MCF 10A (cell line): Measurements from ENCODE around the gene NUBP2. TPM values are rescaled to one million over a fixed set of nuclear protein-coding genes. Genes with fewer than 3 reads are reported as not detected.

Experiments
- BruUV-seq: library from RNA; stranded (reverse); fragments of 400-500 nt; replicated peaks from 2 replicates; lab custom pipeline; 2021; lab: Mats Ljungman, UMichigan
- CTCF ChIA-PET: fragments of 300-600 bp; sonication (Branson Sonifier 250); formaldehyde crosslinking; extraction: SDS; loops from one replicate; lab custom pipeline; 2021; ENCODE audit warnings: antibody characterized with exemption, inconsistent platforms; lab: Yijun Ruan, JAX
- POLR2A ChIA-PET: fragments of 300-600, 350-650 bp; sonication (Branson Sonifier 250); formaldehyde crosslinking; extraction: SDS; loops from one replicate; lab custom pipeline; 2020; ENCODE audit warnings: antibody characterized with exemption, inconsistent platforms; lab: Yijun Ruan, JAX
- DNase-seq: peaks from one replicate; pipeline ENCODE4 v3.0.0-alpha.2; 2018; ENCODE audit not compliant: unreplicated experiment
- H3K27ac Mint-ChIP-seq: one replicate; pipeline ENCODE4 v1.8.0; 2022; ENCODE audit warnings: mild to moderate bottlenecking, low read depth, mixed read lengths; ENCODE audit not compliant: unreplicated experiment
- H3K27me3 Mint-ChIP-seq: one replicate; pipeline ENCODE4 v1.8.0; 2022; ENCODE audit warnings: mixed read lengths; ENCODE audit not compliant: insufficient read depth, unreplicated experiment
- H3K36me3 Mint-ChIP-seq: one replicate; pipeline ENCODE4 v1.8.0; 2022; ENCODE audit warnings: mild to moderate bottlenecking, moderate library complexity, mixed read lengths; ENCODE audit not compliant: insufficient read depth, unreplicated experiment
- H3K4me1 Mint-ChIP-seq: one replicate; pipeline ENCODE4 v1.8.0; 2022; ENCODE audit warnings: mixed read lengths; ENCODE audit not compliant: insufficient read depth, unreplicated experiment
- H3K4me3 Mint-ChIP-seq: one replicate; pipeline ENCODE4 v1.8.0; 2022; ENCODE audit warnings: mild to moderate bottlenecking, moderate library complexity, mixed read lengths; ENCODE audit not compliant: unreplicated experiment
- H3K9me3 Mint-ChIP-seq: one replicate; pipeline ENCODE4 v1.8.0; 2022; ENCODE audit warnings: mixed read lengths; ENCODE audit not compliant: unreplicated experiment
- intact Hi-C: fragments of 100-400 bp; cut with micrococcal nuclease; formaldehyde crosslinking; loops from 2 replicates; pipeline ENCODE4 v1.14.1; 2022
- total RNA-seq: library from RNA; stranded (reverse); gene quantifications from 2 replicates; pipeline ENCODE4 v1.2.3, GENCODE V29; 2022
- TF ChIP-seq, protein P1 (sequence below): fragments of 200-600 bp; IDR thresholded peaks from one replicate; pipeline ENCODE4 v1.8.0; 2022; ENCODE audit warnings: antibody characterized with exemption, mild to moderate bottlenecking; ENCODE audit not compliant: unreplicated experiment

NUBP2 gene
- total RNA-seq, 1 experiment from 2014 or later, result 71.3 TPM

DNA sequence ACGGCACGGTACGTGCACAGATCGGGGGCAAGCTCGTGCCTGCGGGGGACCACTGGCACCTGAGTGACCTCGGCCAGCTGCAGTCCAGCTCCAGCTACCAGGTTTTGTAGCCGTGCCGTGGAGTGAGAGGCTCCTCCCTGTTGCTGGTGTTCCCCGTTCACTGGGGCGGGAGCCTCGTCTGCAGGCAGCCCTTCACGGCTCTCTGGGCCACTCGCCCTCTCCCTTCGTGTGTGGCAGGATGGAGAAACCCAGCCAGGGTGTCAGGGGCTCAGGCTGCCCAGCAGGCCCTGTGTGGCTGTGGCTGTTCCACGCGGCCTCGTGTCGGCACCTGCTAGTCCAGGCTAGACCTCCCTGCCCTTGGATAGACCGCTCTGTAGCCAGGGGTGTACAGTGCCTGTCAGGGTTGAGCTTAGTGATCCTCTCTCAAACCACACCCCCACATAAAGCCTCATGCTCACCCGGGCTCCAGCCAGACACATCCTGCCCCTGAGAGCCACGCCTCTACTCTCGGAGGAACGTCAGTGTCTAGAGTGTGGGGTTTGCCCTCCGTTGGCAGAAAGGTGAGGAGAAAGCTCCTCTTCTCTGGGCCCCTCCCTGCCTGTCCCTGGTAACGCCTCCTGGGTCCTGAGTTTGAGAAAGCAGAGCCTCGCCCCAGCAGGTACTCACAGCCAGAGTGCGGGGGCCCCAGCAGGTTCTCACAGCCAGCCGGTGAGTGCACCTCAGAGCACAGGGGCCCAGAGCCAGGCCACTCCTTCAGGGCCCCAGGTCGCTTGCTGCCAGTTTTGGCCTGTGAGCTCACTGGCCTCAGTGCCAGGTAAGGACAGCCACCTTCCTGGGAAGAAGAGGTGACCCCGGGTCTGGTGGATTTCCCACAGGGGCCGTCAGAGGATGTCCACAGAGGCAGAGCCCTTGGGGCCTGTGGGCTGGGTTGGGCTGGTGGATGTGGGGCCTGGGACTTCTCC lies 39.1 kb upstream of the NUBP2 start:
- intact Hi-C loops, result loop anchor here (2.0 kb wide), 1 partner anchor 27 kb away; the partner anchor contains the start of gene NME3
- POLR2A ChIA-PET, result interaction anchor here (0.6 to 5.3 kb wide), 10 partner anchors 11 to 132 kb away, joined by 3 to 95 read pairs (median 6); partner anchors contain the start of genes EME2, FAHD1, HAGH and JPT2
- Mint-ChIP-seq H3K9me3 (no peaks in the 10 kb centered on the region), H3K4me3 (peak overlapping the region; percentile 25), H3K27ac (no peak overlapping the region), H3K4me1 (peaks cover 34% of the 10 kb centered on the region), H3K27me3 (no peaks in the 10 kb centered on the region), H3K36me3 (peaks cover 29% of the 10 kb centered on the region)
- BruUV-seq, result no TSS peak
- CTCF ChIA-PET, result interaction anchor here (1.2 to 1.8 kb wide), 3 partner anchors 19 to 38 kb away, joined by 5 to 7 read pairs (median 5); partner anchors contain the start of gene MAPK8IP3
- TF ChIP-seq, protein P1, sequence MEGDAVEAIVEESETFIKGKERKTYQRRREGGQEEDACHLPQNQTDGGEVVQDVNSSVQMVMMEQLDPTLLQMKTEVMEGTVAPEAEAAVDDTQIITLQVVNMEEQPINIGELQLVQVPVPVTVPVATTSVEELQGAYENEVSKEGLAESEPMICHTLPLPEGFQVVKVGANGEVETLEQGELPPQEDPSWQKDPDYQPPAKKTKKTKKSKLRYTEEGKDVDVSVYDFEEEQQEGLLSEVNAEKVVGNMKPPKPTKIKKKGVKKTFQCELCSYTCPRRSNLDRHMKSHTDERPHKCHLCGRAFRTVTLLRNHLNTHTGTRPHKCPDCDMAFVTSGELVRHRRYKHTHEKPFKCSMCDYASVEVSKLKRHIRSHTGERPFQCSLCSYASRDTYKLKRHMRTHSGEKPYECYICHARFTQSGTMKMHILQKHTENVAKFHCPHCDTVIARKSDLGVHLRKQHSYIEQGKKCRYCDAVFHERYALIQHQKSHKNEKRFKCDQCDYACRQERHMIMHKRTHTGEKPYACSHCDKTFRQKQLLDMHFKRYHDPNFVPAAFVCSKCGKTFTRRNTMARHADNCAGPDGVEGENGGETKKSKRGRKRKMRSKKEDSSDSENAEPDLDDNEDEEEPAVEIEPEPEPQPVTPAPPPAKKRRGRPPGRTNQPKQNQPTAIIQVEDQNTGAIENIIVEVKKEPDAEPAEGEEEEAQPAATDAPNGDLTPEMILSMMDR, result no peak
- DNase-seq, result peak; percentile 76

DNA sequence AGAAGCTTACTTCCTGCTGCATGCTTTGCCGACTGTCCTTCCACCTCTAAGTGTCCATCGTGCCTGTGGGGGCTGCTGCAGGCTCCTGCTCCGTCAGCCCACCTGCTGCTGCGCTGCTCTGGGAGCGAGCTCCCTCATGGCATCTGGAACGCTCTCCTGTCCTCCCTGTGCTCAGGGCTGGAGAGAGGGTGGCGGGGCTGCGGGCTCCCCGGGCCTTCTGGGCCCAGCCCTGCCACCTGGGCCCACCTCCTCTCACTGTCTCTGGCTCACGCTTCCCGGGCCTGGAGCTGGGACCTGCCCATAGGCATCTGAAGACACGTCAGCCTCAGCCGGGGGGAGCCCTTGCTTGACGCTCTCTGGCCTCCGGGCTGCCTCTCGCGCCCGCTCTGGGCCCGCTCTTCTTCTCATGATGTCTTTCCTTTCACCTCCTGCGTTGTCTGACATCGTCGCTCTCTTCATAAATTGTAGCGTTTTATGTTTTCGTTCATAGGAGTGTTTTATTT lies 38.4 kb upstream of the NUBP2 start:
- POLR2A ChIA-PET, result interaction anchor here (0.6 to 5.3 kb wide), 14 partner anchors 11 to 134 kb away, joined by 3 to 95 read pairs (median 4); partner anchors contain the start of genes EME2, IFT140, JPT2 and MAPK8IP3
- BruUV-seq, result no TSS peak
- intact Hi-C loops, result loop anchor here (2.0 kb wide), 1 partner anchor 26 kb away; the partner anchor contains the start of gene NME3
- no peaks in the 10 kb centered on the region for H3K9me3 Mint-ChIP-seq
- peaks cover 36% of the 10 kb centered on the region for H3K36me3 Mint-ChIP-seq
- peaks cover 34% of the 10 kb centered on the region for H3K4me1 Mint-ChIP-seq
- no peak for DNase-seq
- CTCF ChIA-PET, result interaction anchor here (1.2 to 2.2 kb wide), 6 partner anchors 20 to 38 kb away, joined by 3 to 13 read pairs (median 6); partner anchors contain the start of gene MAPK8IP3
- H3K4me3 Mint-ChIP-seq, result peak overlapping the region; percentile 17
- peak overlapping the region; percentile 89 for H3K27ac Mint-ChIP-seq
- no peaks in the 10 kb centered on the region for H3K27me3 Mint-ChIP-seq
- TF ChIP-seq, protein P1, result no peak

DNA sequence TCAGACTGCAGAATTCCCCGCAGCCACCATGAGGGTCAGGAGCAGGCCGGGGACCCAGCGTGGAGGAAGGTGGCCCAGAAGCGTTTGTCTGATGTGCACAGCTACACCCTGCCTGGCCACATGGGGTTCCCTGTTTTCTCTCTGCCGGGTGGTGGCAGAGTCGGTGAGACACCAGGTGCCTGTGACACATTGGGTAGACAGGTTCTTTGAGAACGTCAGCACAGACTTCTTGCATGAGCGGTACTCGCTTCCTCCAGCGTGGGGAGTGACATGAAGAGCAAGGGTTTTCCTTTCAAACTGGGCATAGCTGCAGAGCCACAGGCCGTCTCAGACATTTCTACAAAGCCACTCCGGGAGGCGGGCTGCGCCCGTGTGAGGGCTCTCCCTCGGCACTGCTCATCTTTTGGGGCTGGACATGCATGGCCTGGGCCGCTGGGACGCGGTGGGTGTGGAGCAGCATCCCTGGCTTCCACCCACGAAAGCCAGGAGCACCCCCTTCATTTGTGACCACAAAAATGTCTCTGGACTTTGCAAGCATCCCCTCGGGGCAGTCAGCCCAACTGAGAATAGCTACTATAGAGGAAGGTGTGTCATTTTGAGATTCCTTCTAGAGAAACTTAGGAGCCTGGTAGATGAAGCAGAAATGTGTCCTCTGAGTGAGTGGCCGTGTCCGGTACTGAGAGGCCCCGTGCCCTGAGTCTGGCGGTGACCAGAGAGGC lies 37.4 kb upstream of the NUBP2 start:
- intact Hi-C loops, result loop anchor here (2.0 kb wide), 1 partner anchor 25 kb away; the partner anchor contains the start of gene NME3
- POLR2A ChIA-PET, result interaction anchor here (0.6 to 5.3 kb wide), 26 partner anchors 9 to 325 kb away, joined by 3 to 95 read pairs (median 4); partner anchors contain the start of genes EME2, IFT140, JPT2 and MAPK8IP3

More for the DNA sequence above, 37.4 kb upstream of the NUBP2 start:
- Mint-ChIP-seq H3K36me3 (peaks cover 44% of the 10 kb centered on the region), H3K9me3 (no peaks in the 10 kb centered on the region), H3K4me1 (peaks cover 34% of the 10 kb centered on the region), H3K4me3 (peak overlapping the region; percentile 17), H3K27me3 (no peaks in the 10 kb centered on the region), H3K27ac (peak overlapping the region; percentile 89)
- peak; percentile 88 for DNase-seq
- BruUV-seq, result no TSS peak
- TF ChIP-seq, protein P1, result no peak
- CTCF ChIA-PET, result interaction anchor here (1.1 to 2.2 kb wide), 7 partner anchors 13 to 39 kb away, joined by 3 to 13 read pairs (median 6); partner anchors contain the start of genes EME2 and MAPK8IP3
